ENCODE results near the gene EXO5.

The EXO5 gene

DNA sequence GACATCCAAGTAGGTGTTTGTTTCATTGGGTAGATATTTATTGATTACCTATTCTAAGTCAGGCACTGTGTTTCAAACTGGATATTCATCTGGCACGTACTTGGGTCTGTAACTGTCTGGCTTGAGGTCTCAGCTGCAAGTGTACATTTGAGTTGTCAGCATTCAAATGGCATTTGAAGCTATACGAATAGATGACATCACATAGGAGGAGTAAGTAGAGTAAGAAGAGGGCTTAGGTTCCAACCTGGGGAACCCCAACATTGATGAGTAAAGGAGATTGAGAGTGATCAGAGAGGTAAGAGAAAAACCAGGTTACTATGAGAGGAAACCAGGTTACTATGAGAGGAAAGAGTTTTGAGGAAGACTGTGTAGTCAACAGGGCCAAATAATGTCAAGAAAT is 53.6 kb downstream of the EXO5 start:
- TF ChIP-seq, protein P1, sequence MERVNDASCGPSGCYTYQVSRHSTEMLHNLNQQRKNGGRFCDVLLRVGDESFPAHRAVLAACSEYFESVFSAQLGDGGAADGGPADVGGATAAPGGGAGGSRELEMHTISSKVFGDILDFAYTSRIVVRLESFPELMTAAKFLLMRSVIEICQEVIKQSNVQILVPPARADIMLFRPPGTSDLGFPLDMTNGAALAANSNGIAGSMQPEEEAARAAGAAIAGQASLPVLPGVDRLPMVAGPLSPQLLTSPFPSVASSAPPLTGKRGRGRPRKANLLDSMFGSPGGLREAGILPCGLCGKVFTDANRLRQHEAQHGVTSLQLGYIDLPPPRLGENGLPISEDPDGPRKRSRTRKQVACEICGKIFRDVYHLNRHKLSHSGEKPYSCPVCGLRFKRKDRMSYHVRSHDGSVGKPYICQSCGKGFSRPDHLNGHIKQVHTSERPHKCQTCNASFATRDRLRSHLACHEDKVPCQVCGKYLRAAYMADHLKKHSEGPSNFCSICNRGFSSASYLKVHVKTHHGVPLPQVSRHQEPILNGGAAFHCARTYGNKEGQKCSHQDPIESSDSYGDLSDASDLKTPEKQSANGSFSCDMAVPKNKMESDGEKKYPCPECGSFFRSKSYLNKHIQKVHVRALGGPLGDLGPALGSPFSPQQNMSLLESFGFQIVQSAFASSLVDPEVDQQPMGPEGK (CRISPR knock-in tag; IDR thresholded peaks at IDR 0.05; ENCODE audit: borderline replicate concordance) = no peak
- TF ChIP-seq ZNF565 (CRISPR knock-in tag; conservative IDR thresholded peaks at IDR 0.05; ENCODE audit: low read depth) (no peak), CSDC2 (CRISPR knock-in tag; IDR thresholded peaks at IDR 0.05) (no peak), ZNF8 (CRISPR knock-in tag; IDR thresholded peaks at IDR 0.05) (no peak), TOX (CRISPR knock-in tag; IDR thresholded peaks at IDR 0.05; ENCODE audit: borderline replicate concordance) (no peak), TCF4 (CRISPR knock-in tag; IDR thresholded peaks at IDR 0.05; ENCODE audit: borderline replicate concordance) (no peak), ARNTL (CRISPR knock-in tag; IDR thresholded peaks at IDR 0.05; ENCODE audit: borderline replicate concordance, low read depth) (no peak), ESRRG (CRISPR knock-in tag; IDR thresholded peaks at IDR 0.05) (no peak), ZFP30 (CRISPR knock-in tag; IDR thresholded peaks at IDR 0.05) (no peak), PPARA (CRISPR knock-in tag; IDR thresholded peaks at IDR 0.05; ENCODE audit: borderline replicate concordance) (no peak), GLIS3 (CRISPR knock-in tag; IDR thresholded peaks at IDR 0.05) (no peak), OSR1 (CRISPR knock-in tag; IDR thresholded peaks at IDR 0.05) (no peak), ZNF70 (CRISPR knock-in tag; IDR thresholded peaks at IDR 0.05) (no peak), ISL1 (CRISPR knock-in tag; IDR thresholded peaks at IDR 0.05) (no peak)
- TF ChIP-seq, protein P2, sequence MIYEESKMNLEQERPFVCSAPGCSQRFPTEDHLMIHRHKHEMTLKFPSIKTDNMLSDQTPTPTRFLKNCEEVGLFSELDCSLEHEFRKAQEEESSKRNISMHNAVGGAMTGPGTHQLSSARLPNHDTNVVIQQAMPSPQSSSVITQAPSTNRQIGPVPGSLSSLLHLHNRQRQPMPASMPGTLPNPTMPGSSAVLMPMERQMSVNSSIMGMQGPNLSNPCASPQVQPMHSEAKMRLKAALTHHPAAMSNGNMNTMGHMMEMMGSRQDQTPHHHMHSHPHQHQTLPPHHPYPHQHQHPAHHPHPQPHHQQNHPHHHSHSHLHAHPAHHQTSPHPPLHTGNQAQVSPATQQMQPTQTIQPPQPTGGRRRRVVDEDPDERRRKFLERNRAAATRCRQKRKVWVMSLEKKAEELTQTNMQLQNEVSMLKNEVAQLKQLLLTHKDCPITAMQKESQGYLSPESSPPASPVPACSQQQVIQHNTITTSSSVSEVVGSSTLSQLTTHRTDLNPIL (CRISPR knock-in tag; IDR thresholded peaks at IDR 0.05; ENCODE audit: low read depth) = no peak
- no peak for ATAC-seq

DNA sequence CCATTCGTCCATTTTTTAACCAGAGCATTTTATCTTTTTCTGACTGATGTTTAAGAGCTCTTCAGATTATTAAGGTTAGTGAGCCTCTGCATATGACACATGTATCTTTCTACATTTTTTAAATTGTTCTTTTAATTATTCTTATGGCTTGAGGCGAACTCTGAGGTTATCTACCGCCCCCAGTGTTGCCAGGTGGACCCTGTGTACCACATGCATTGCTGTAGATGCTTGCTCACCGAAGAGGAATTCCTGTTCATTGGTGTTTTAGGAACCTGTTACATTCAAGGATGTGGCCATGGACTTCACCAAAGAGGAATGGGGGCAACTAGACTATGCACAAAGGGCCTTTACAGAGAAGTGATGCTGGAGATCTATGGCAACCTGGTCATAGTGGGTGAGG is 54.7 kb downstream of the EXO5 start:
- ATAC-seq = no peak
- TF ChIP-seq SNAI2 (CRISPR knock-in tag; IDR thresholded peaks at IDR 0.05) (no peak), OSR1 (CRISPR knock-in tag; IDR thresholded peaks at IDR 0.05) (no peak), RARB (CRISPR knock-in tag; IDR thresholded peaks at IDR 0.05) (no peak), ZNF8 (CRISPR knock-in tag; IDR thresholded peaks at IDR 0.05) (no peak), ESRRG (CRISPR knock-in tag; IDR thresholded peaks at IDR 0.05) (no peak), TOX (CRISPR knock-in tag; IDR thresholded peaks at IDR 0.05; ENCODE audit: borderline replicate concordance) (no peak), ZNF565 (CRISPR knock-in tag; conservative IDR thresholded peaks at IDR 0.05; ENCODE audit: low read depth) (no peak), GLIS3 (CRISPR knock-in tag; IDR thresholded peaks at IDR 0.05) (no peak), ZNF70 (CRISPR knock-in tag; IDR thresholded peaks at IDR 0.05) (no peak), ZC3H10 (CRISPR knock-in tag; IDR thresholded peaks at IDR 0.05) (no peak)
- TF ChIP-seq, protein P2 (CRISPR knock-in tag; IDR thresholded peaks at IDR 0.05; ENCODE audit: low read depth) = no peak
- TF ChIP-seq, protein P3, sequence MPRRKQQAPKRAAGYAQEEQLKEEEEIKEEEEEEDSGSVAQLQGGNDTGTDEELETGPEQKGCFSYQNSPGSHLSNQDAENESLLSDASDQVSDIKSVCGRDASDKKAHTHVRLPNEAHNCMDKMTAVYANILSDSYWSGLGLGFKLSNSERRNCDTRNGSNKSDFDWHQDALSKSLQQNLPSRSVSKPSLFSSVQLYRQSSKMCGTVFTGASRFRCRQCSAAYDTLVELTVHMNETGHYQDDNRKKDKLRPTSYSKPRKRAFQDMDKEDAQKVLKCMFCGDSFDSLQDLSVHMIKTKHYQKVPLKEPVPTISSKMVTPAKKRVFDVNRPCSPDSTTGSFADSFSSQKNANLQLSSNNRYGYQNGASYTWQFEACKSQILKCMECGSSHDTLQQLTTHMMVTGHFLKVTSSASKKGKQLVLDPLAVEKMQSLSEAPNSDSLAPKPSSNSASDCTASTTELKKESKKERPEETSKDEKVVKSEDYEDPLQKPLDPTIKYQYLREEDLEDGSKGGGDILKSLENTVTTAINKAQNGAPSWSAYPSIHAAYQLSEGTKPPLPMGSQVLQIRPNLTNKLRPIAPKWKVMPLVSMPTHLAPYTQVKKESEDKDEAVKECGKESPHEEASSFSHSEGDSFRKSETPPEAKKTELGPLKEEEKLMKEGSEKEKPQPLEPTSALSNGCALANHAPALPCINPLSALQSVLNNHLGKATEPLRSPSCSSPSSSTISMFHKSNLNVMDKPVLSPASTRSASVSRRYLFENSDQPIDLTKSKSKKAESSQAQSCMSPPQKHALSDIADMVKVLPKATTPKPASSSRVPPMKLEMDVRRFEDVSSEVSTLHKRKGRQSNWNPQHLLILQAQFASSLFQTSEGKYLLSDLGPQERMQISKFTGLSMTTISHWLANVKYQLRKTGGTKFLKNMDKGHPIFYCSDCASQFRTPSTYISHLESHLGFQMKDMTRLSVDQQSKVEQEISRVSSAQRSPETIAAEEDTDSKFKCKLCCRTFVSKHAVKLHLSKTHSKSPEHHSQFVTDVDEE (CRISPR knock-in tag; IDR thresholded peaks at IDR 0.05) = no peak
- TF ChIP-seq, protein P4, sequence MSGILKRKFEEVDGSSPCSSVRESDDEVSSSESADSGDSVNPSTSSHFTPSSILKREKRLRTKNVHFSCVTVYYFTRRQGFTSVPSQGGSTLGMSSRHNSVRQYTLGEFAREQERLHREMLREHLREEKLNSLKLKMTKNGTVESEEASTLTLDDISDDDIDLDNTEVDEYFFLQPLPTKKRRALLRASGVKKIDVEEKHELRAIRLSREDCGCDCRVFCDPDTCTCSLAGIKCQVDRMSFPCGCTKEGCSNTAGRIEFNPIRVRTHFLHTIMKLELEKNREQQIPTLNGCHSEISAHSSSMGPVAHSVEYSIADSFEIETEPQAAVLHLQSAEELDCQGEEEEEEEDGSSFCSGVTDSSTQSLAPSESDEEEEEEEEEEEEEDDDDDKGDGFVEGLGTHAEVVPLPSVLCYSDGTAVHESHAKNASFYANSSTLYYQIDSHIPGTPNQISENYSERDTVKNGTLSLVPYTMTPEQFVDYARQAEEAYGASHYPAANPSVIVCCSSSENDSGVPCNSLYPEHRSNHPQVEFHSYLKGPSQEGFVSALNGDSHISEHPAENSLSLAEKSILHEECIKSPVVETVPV (CRISPR knock-in tag; IDR thresholded peaks at IDR 0.05) = no peak

DNA sequence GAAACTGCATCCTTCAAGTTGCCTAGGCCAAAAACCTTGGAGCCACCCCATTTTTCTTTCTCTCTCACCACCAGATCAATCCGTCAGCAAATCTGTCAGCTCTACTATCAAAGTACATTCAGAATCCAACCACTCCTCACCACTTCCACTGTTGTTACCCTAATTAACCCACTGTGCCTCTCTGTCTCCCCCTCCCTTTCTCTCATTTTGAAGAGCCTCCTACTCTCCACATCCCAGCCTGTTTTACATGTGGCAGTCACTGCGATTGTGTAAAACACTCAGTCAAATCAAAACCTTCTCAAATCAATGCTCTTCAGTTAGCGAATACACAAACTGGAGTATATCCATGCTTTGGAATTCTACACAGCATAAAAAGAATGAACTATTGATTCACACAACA is 55.9 kb downstream of the EXO5 start:
- ATAC-seq = no peak
- no peak for TF ChIP-seq ZNF565 (CRISPR knock-in tag; conservative IDR thresholded peaks at IDR 0.05; ENCODE audit: low read depth)
- no peak for TF ChIP-seq GLIS3 (CRISPR knock-in tag; IDR thresholded peaks at IDR 0.05)
- no peak for TF ChIP-seq TCF4 (CRISPR knock-in tag; IDR thresholded peaks at IDR 0.05; ENCODE audit: borderline replicate concordance)
- TF ChIP-seq TOX (CRISPR knock-in tag; IDR thresholded peaks at IDR 0.05; ENCODE audit: borderline replicate concordance) = no peak
- TF ChIP-seq SNAI2 (CRISPR knock-in tag; IDR thresholded peaks at IDR 0.05) = no peak
- no peak for TF ChIP-seq ZC3H10 (CRISPR knock-in tag; IDR thresholded peaks at IDR 0.05)
- TF ChIP-seq, protein P1 (CRISPR knock-in tag; IDR thresholded peaks at IDR 0.05; ENCODE audit: borderline replicate concordance) = no peak
- TF ChIP-seq CSDC2 (CRISPR knock-in tag; IDR thresholded peaks at IDR 0.05) = no peak
- no peak for TF ChIP-seq OSR1 (CRISPR knock-in tag; IDR thresholded peaks at IDR 0.05)
- TF ChIP-seq ZNF8 (CRISPR knock-in tag; IDR thresholded peaks at IDR 0.05) = no peak
- TF ChIP-seq ARNTL (CRISPR knock-in tag; IDR thresholded peaks at IDR 0.05; ENCODE audit: borderline replicate concordance, low read depth) = no peak
- TF ChIP-seq, protein P4 (CRISPR knock-in tag; IDR thresholded peaks at IDR 0.05) = no peak
- TF ChIP-seq, protein P3 (CRISPR knock-in tag; IDR thresholded peaks at IDR 0.05) = no peak
